ENCODE data around the gene ANP32E.
"Not testable (repeated sequence)": the region's sequence is repeated elsewhere in the genome, so short reads cannot be mapped to it uniquely, and the experiment has no call there.

Gene ANP32E

DNA sequence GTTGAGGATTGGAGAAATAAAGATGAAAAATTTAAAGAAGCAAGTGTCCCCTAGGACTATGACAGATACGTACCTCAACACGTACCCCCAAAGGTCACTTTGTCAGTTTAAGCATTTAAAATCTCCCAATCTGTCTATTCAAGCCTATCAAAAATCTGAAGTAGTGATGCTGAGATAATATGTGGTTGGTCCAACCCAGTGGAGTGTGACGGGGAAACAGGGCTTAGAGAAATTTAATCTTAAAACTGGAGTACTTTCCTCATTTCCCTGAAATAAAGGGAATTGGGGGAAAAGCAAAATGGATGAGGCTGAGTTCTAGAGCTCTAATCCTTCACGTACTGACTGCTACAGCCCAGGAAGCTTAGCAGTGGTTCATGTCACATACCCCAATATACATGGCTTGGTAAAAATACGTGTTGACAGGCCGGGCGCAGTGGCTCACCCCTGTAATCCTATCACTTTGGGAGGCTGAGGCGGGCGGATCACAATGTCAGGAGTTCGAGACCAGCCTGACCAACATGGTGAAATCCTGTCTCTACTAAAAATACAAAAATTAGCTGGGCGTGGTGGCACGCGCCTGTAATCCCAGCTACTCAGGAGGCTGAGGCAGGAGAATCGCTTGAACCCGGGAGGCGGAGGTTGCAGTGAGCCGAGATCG, 21.7 kb downstream of the ANP32E start:
- H2BK5ac ChIP-seq (ENCODE audit: low read length); H3K4ac ChIP-seq (ENCODE audit: low read depth, low read length); H3K18ac ChIP-seq (ENCODE audit: low read length); H3K4me3 ChIP-seq (ENCODE audit: low read length); H3K36me3 ChIP-seq (ENCODE audit: control insufficient read depth, insufficient read depth, low read length); H4K5ac ChIP-seq (ENCODE audit: low read length); H3K23ac ChIP-seq (ENCODE audit: low read length); H3K4me2 ChIP-seq (ENCODE audit: low read length); H3K4me1 ChIP-seq (ENCODE audit: control insufficient read depth, low read depth, low read length); H3K27me3 ChIP-seq (ENCODE audit: insufficient read depth, low read length, poor library complexity); H2BK15ac ChIP-seq (replicated peaks; ENCODE audit: low read depth); H2BK120ac ChIP-seq (ENCODE audit: low read depth, low read length); H2AK5ac ChIP-seq (ENCODE audit: low read length); H3K27ac ChIP-seq (ENCODE audit: low read depth, low read length); H3K79me1 ChIP-seq (ENCODE audit: low read length); H3K79me2 ChIP-seq (ENCODE audit: control insufficient read depth, insufficient read depth, low read length): not testable (repeated sequence)
- Histone ChIP-seq H3K9ac (ENCODE audit: low read length) (peak overlapping the region; percentile 57), H3K56ac (ENCODE audit: low read length) (peak overlapping the region; percentile 27), H4K8ac (ENCODE audit: low read depth, low read length) (peak overlapping the region; percentile 93)
- DNase-seq = peak; percentile 3
- no CpG with 5 or more reads among the region's 18 CpGs for WGBS (ENCODE audit: extremely low coverage, insufficient coverage, low lambda C conversion rate)

- H4K8ac ChIP-seq (ENCODE audit: low read depth, low read length) = peak overlapping the region; percentile 93
Measured at GRCh38 chr1:150213170-150214098, 22.5 kb downstream of the ANP32E start.

GRCh38 chr1:150212070-150212469, 23.8 kb downstream of the ANP32E start:
- DNase-seq = no peak
- Histone ChIP-seq H3K27ac (ENCODE audit: low read depth, low read length) (no peak overlapping the region), H2AK5ac (ENCODE audit: low read length) (no peak overlapping the region), H4K5ac (ENCODE audit: low read length) (no peak overlapping the region), H2BK120ac (ENCODE audit: low read depth, low read length) (no peak overlapping the region), H3K4me3 (ENCODE audit: low read length) (no peak overlapping the region), H3K56ac (ENCODE audit: low read length) (no peak overlapping the region), H2BK15ac (replicated peaks; ENCODE audit: low read depth) (no peak overlapping the region), H3K79me2 (ENCODE audit: control insufficient read depth, insufficient read depth, low read length) (no peaks in the 10 kb centered on the region), H3K9ac (ENCODE audit: low read length) (no peak overlapping the region), H3K36me3 (ENCODE audit: control insufficient read depth, insufficient read depth, low read length) (no peaks in the 10 kb centered on the region), H3K4ac (ENCODE audit: low read depth, low read length) (no peak overlapping the region), H3K23ac (ENCODE audit: low read length) (no peak overlapping the region), H3K18ac (ENCODE audit: low read length) (no peak overlapping the region), H3K4me1 (ENCODE audit: control insufficient read depth, low read depth, low read length) (no peaks in the 10 kb centered on the region), H4K8ac (ENCODE audit: low read depth, low read length) (no peak overlapping the region), H3K27me3 (ENCODE audit: insufficient read depth, low read length, poor library complexity) (no peaks in the 10 kb centered on the region), H2BK5ac (ENCODE audit: low read length) (no peak overlapping the region), H3K79me1 (ENCODE audit: low read length) (no peaks in the 10 kb centered on the region), H3K4me2 (ENCODE audit: low read length) (no peak overlapping the region)
- no CpG with 5 or more reads among the region's 9 CpGs for WGBS (ENCODE audit: extremely low coverage, insufficient coverage, low lambda C conversion rate)

More at GRCh38 chr1:150213170-150214098, 22.5 kb downstream of the ANP32E start:
- no peaks in the 10 kb centered on the region for H3K36me3 ChIP-seq (ENCODE audit: control insufficient read depth, insufficient read depth, low read length)
- WGBS (ENCODE audit: extremely low coverage, insufficient coverage, low lambda C conversion rate) = no CpG with 5 or more reads among the region's 38 CpGs
- no peaks in the 10 kb centered on the region for H3K27me3 ChIP-seq (ENCODE audit: insufficient read depth, low read length, poor library complexity)
- peak overlapping the region; percentile 99 for H4K5ac ChIP-seq (ENCODE audit: low read length)
- peak overlapping the region; percentile 28 for H3K4me2 ChIP-seq (ENCODE audit: low read length)
- no peaks in the 10 kb centered on the region for H3K79me1 ChIP-seq (ENCODE audit: low read length)
- H3K4me1 ChIP-seq (ENCODE audit: control insufficient read depth, low read depth, low read length) = no peaks in the 10 kb centered on the region
- DNase-seq = peak; percentile 98
- H3K23ac ChIP-seq (ENCODE audit: low read length) = no peak overlapping the region
- no peak overlapping the region for H3K27ac ChIP-seq (ENCODE audit: low read depth, low read length)
- no peak overlapping the region for H2BK120ac ChIP-seq (ENCODE audit: low read depth, low read length)
- H3K18ac ChIP-seq (ENCODE audit: low read length) = peak overlapping the region; percentile 15
- peak overlapping the region; percentile 35 for H3K56ac ChIP-seq (ENCODE audit: low read length)
- no peak overlapping the region for H3K4me3 ChIP-seq (ENCODE audit: low read length)
- peak overlapping the region; percentile 57 for H3K9ac ChIP-seq (ENCODE audit: low read length)
- H2BK15ac ChIP-seq (replicated peaks; ENCODE audit: low read depth) = no peak overlapping the region
- H2AK5ac ChIP-seq (ENCODE audit: low read length) = no peak overlapping the region
- H3K79me2 ChIP-seq (ENCODE audit: control insufficient read depth, insufficient read depth, low read length) = no peaks in the 10 kb centered on the region
- H3K4ac ChIP-seq (ENCODE audit: low read depth, low read length) = peak overlapping the region; percentile 57
- no peak overlapping the region for H2BK5ac ChIP-seq (ENCODE audit: low read length)

GRCh38 chr1:150210706-150211105, 25.2 kb downstream of the ANP32E start:
- Histone ChIP-seq H4K8ac (ENCODE audit: low read depth, low read length) (no peak overlapping the region), H3K27me3 (ENCODE audit: insufficient read depth, low read length, poor library complexity) (no peaks in the 10 kb centered on the region), H3K23ac (ENCODE audit: low read length) (no peak overlapping the region), H2BK5ac (ENCODE audit: low read length) (no peak overlapping the region), H3K9ac (ENCODE audit: low read length) (no peak overlapping the region), H3K36me3 (ENCODE audit: control insufficient read depth, insufficient read depth, low read length) (no peaks in the 10 kb centered on the region), H2AK5ac (ENCODE audit: low read length) (no peak overlapping the region), H3K18ac (ENCODE audit: low read length) (no peak overlapping the region), H3K79me2 (ENCODE audit: control insufficient read depth, insufficient read depth, low read length) (no peaks in the 10 kb centered on the region), H2BK120ac (ENCODE audit: low read depth, low read length) (no peak overlapping the region), H3K4me3 (ENCODE audit: low read length) (no peak overlapping the region), H3K56ac (ENCODE audit: low read length) (no peak overlapping the region), H3K27ac (ENCODE audit: low read depth, low read length) (no peak overlapping the region), H3K4me1 (ENCODE audit: control insufficient read depth, low read depth, low read length) (no peaks in the 10 kb centered on the region), H3K79me1 (ENCODE audit: low read length) (no peaks in the 10 kb centered on the region), H4K5ac (ENCODE audit: low read length) (no peak overlapping the region), H3K4me2 (ENCODE audit: low read length) (no peak overlapping the region), H3K4ac (ENCODE audit: low read depth, low read length) (no peak overlapping the region), H2BK15ac (replicated peaks; ENCODE audit: low read depth) (no peak overlapping the region)
- no CpG with 5 or more reads among the region's 4 CpGs for WGBS (ENCODE audit: extremely low coverage, insufficient coverage, low lambda C conversion rate)
- DNase-seq = no peak

- Histone ChIP-seq H3K27ac (ENCODE audit: low read depth, low read length) (no peak overlapping the region), H3K4me3 (ENCODE audit: low read length) (no peak overlapping the region), H2BK15ac (replicated peaks; ENCODE audit: low read depth) (no peak overlapping the region), H3K23ac (ENCODE audit: low read length) (no peak overlapping the region), H2AK5ac (ENCODE audit: low read length) (no peak overlapping the region), H2BK120ac (ENCODE audit: low read depth, low read length) (no peak overlapping the region), H4K8ac (ENCODE audit: low read depth, low read length) (no peak overlapping the region), H4K5ac (ENCODE audit: low read length) (no peak overlapping the region), H3K79me2 (ENCODE audit: control insufficient read depth, insufficient read depth, low read length) (no peaks in the 10 kb centered on the region), H3K36me3 (ENCODE audit: control insufficient read depth, insufficient read depth, low read length) (no peaks in the 10 kb centered on the region), H3K56ac (ENCODE audit: low read length) (no peak overlapping the region), H3K4me1 (ENCODE audit: control insufficient read depth, low read depth, low read length) (no peaks in the 10 kb centered on the region), H3K9ac (ENCODE audit: low read length) (no peak overlapping the region), H3K18ac (ENCODE audit: low read length) (no peak overlapping the region), H2BK5ac (ENCODE audit: low read length) (no peak overlapping the region), H3K4ac (ENCODE audit: low read depth, low read length) (no peak overlapping the region), H3K27me3 (ENCODE audit: insufficient read depth, low read length, poor library complexity) (no peaks in the 10 kb centered on the region), H3K4me2 (ENCODE audit: low read length) (no peak overlapping the region), H3K79me1 (ENCODE audit: low read length) (no peaks in the 10 kb centered on the region)
- no CpG with 5 or more reads among the region's 4 CpGs for WGBS (ENCODE audit: extremely low coverage, insufficient coverage, low lambda C conversion rate)
- DNase-seq = no peak
Measured at GRCh38 chr1:150210091-150210490, 25.8 kb downstream of the ANP32E start.

All from mesendoderm (in vitro differentiated cells).